Liver (tissue), 9 donors: ENCODE results near the gene PRPSAP1. TPM values are rescaled to one million over a fixed set of nuclear protein-coding genes. Genes with fewer than 3 reads are reported as not detected.

Experiments used
- DNase-seq: peaks from one replicate; pipeline ENCODE4 v3.0.0-alpha.2; 2017; ENCODE audit warnings: low spot score
- H3K27ac ChIP-seq, 2 donors: one replicate each; pipeline ENCODE4 v1.7.0; 2013; ENCODE audit warnings: inconsistent platforms in 2 of 2, low read length in 2 of 2, control low read depth in 1 of 2, low read depth in 1 of 2, mild to moderate bottlenecking in 1 of 2
- H3K27me3 ChIP-seq, 4 donors: one replicate each; pipeline versions ENCODE4 v1.6.1 to v1.7.0; 2013; ENCODE audit warnings: low read length in 3 of 4, inconsistent platforms in 1 of 4, mild to moderate bottlenecking in 1 of 4, moderate library complexity in 1 of 4; ENCODE audit not compliant: control insufficient read depth in 4 of 4, insufficient read depth in 4 of 4
- H3K36me3 ChIP-seq, 4 donors: one replicate each; pipeline versions ENCODE4 v1.6.1 to v1.7.0; 2013; ENCODE audit warnings: low read length in 3 of 4, mild to moderate bottlenecking in 3 of 4, low read depth in 1 of 4, moderate library complexity in 1 of 4; ENCODE audit not compliant: control insufficient read depth in 4 of 4, insufficient read depth in 3 of 4
- H3K4me1 ChIP-seq, 4 donors: one replicate each; pipeline versions ENCODE4 v1.6.1 to v1.7.0; 2013; ENCODE audit warnings: low read length in 3 of 4, mild to moderate bottlenecking in 3 of 4, moderate library complexity in 1 of 4; ENCODE audit not compliant: control insufficient read depth in 4 of 4, insufficient read depth in 4 of 4
- H3K4me3 ChIP-seq, 3 donors: one replicate each; pipeline versions ENCODE4 v1.6.1 to v1.7.0; 2013; ENCODE audit warnings: low read length in 3 of 3, control low read depth in 1 of 3, low read depth in 1 of 3, mild to moderate bottlenecking in 1 of 3
- H3K9ac ChIP-seq, 2 donors: one replicate each; pipeline ENCODE4 v1.7.0; 2013; ENCODE audit warnings: low read length in 2 of 2, mild to moderate bottlenecking in 2 of 2, moderate library complexity in 2 of 2, control low read depth in 1 of 2, low read depth in 1 of 2
- H3K9me3 ChIP-seq, 4 donors: one replicate each; pipeline versions ENCODE4 v1.6.1 to v1.7.0; 2013; ENCODE audit warnings: low read length in 3 of 4; ENCODE audit not compliant: control insufficient read depth in 4 of 4
- ATF3 ChIP-seq: IDR thresholded peaks from 2 replicates; pipeline ENCODE4 v1.6.1; 2016; ENCODE audit warnings: antibody characterized with exemption
- EGR1 ChIP-seq, 2 donors: IDR thresholded peaks; 2 replicates each; pipeline ENCODE4 v1.6.1; 2016 to 2018; ENCODE audit warnings: antibody characterized with exemption in 2 of 2, low read depth in 2 of 2
- FOXA1 ChIP-seq: IDR thresholded peaks from 2 replicates; pipeline ENCODE4 v1.6.1; 2016; ENCODE audit warnings: antibody characterized with exemption
- FOXA2 ChIP-seq: IDR thresholded peaks from 2 replicates; pipeline ENCODE4 v1.6.1; 2016; ENCODE audit warnings: antibody characterized with exemption
- GABPA ChIP-seq, 2 donors: IDR thresholded peaks in 1 of 2; conservative IDR thresholded peaks in 1 of 2; 2 replicates each; pipeline ENCODE4 v1.6.1; 2016; ENCODE audit warnings: antibody characterized with exemption in 2 of 2, mild to moderate bottlenecking in 1 of 2, moderate library complexity in 1 of 2
- HNF4A ChIP-seq, 2 donors: conservative IDR thresholded peaks; 2 replicates each; pipeline ENCODE4 v1.6.1; 2016; ENCODE audit warnings: antibody characterized with exemption in 2 of 2, mild to moderate bottlenecking in 2 of 2
- HNF4G ChIP-seq: IDR thresholded peaks from 2 replicates; pipeline ENCODE4 v1.6.1; 2016; ENCODE audit warnings: antibody characterized with exemption
- JUND ChIP-seq, 2 donors: IDR thresholded peaks; 2 replicates each; pipeline ENCODE4 v1.6.1; 2016; ENCODE audit warnings: antibody characterized with exemption in 2 of 2
- NR2F2 ChIP-seq: IDR thresholded peaks from 2 replicates; pipeline ENCODE4 v1.6.1; 2016; ENCODE audit warnings: antibody characterized with exemption
- RAD21 ChIP-seq, 2 donors: IDR thresholded peaks; 2 replicates each; pipeline ENCODE4 v1.6.1; 2016; ENCODE audit warnings: antibody characterized with exemption in 2 of 2, mild to moderate bottlenecking in 2 of 2
- REST ChIP-seq: IDR thresholded peaks from 2 replicates; pipeline ENCODE4 v1.6.1; 2016; ENCODE audit warnings: antibody characterized with exemption, mild to moderate bottlenecking
- RXRA ChIP-seq, 2 donors: IDR thresholded peaks; 2 replicates each; pipeline ENCODE4 v1.6.1; 2017 to 2018; ENCODE audit warnings: antibody characterized with exemption in 2 of 2, mild to moderate bottlenecking in 1 of 2
- SP1 ChIP-seq: IDR thresholded peaks from 2 replicates; pipeline ENCODE4 v1.6.1; 2018; ENCODE audit warnings: antibody characterized with exemption, mild to moderate bottlenecking
- TAF1 ChIP-seq: conservative IDR thresholded peaks from 2 replicates; pipeline ENCODE4 v1.6.1; 2016; ENCODE audit warnings: antibody characterized with exemption, mild to moderate bottlenecking
- YY1 ChIP-seq: IDR thresholded peaks from 2 replicates; pipeline ENCODE4 v1.6.1; 2016; ENCODE audit warnings: antibody characterized with exemption, mild to moderate bottlenecking
- ZBTB33 ChIP-seq: IDR thresholded peaks from 2 replicates; pipeline ENCODE4 v1.6.1; 2016; ENCODE audit warnings: antibody characterized with exemption
- WGBS: extraction: QIAGEN DNeasy Blood & Tissue Kit; methylation state at CpG from one replicate; pipeline ENCODE4 v1.1.7; 2013; 5-methylcytosine and 5-hydroxymethylcytosine counted together
- polyA plus RNA-seq, 2 donors: library from polyadenylated mRNA; stranded (reverse) in 1 of 2; unstranded in 1 of 2; fragments of 200-250 nt in 1 of 2; fragments of >200 nt in 1 of 2; fragmentation: Nextera tagmentation in 1 of 2; extraction: Ambion mirVana in 1 of 2; gene quantifications; one replicate each; pipeline versions ENCODE4 v1.2.1 to v1.2.3, GENCODE V29; 2013 to 2015
- total RNA-seq, 2 donors: library from RNA; depleted of rRNA; stranded (reverse); fragments of >200 nt; gene quantifications; one replicate each; pipeline ENCODE4 v1.2.3, GENCODE V29; 2014
- TF ChIP-seq, protein P1 (sequence below): IDR thresholded peaks from 2 replicates; pipeline ENCODE4 v1.6.1; 2016; ENCODE audit warnings: antibody characterized with exemption
- TF ChIP-seq, protein P2 (sequence below): fragments of 150-350 bp; IDR thresholded peaks from 2 replicates; pipeline ENCODE4 v1.5.1; 2017; ENCODE audit warnings: improper control_type of control experiment, low read depth, low read length; ENCODE audit not compliant: missing input control
- donor health status: healthy.
- donor health status: healthy.
- donor health status: healthy.
- donor health status: healthy.
- donor health status: healthy.

The PRPSAP1 gene
- total and polyA plus RNA-seq, 4 donors, result 21.4 to 78.1 (median 52.6) TPM

GRCh38 chr17:76382803-76383545 is 29.3 kb upstream of the PRPSAP1 start:
- peak; percentile 64 for DNase-seq
- no peaks in the 10 kb centered on the region for H3K27me3 ChIP-seq
- peak overlapping the region in 1 of 2 donors; percentile 37 for H3K9ac ChIP-seq
- peak overlapping the region; percentile 23 to 54 (median 46) for H3K4me3 ChIP-seq
- TF ChIP-seq SP1 (no peak), RAD21 (IDR thresholded peaks at IDR 0.05) (no peak), TAF1 (no peak), EGR1 (IDR thresholded peaks at IDR 0.05; ENCODE audit: low read depth in 2 of 2) (no peak), FOXA2 (no peak)
- TF ChIP-seq, protein P1, sequence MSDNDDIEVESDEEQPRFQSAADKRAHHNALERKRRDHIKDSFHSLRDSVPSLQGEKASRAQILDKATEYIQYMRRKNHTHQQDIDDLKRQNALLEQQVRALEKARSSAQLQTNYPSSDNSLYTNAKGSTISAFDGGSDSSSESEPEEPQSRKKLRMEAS, result no peak
- no peaks in the 10 kb centered on the region for H3K9me3 ChIP-seq
- H3K27ac ChIP-seq, result peak overlapping the region; percentile 15 to 67
- peaks cover 14 to 40% (median 29%) of the 10 kb centered on the region in 4 donors for H3K4me1 ChIP-seq
- 2% methylated on average over 80 of the region's 80 CpGs for WGBS
- no peaks in the 10 kb centered on the region for H3K36me3 ChIP-seq

- DNase-seq, result no peak
- Histone ChIP-seq H3K27ac (peak overlapping the region in 1 of 2 donors; percentile 67), H3K4me3 (peak overlapping the region in 2 of 3 donors; percentile 1 to 54), H3K27me3 (no peaks in the 10 kb centered on the region), H3K36me3 (no peaks in the 10 kb centered on the region), H3K9me3 (no peaks in the 10 kb centered on the region), H3K9ac (no peak overlapping the region), H3K4me1 (peaks cover 14 to 40% (median 29%) of the 10 kb centered on the region in 4 donors)
- TF ChIP-seq HNF4G, result no peak
- no peak for TF ChIP-seq FOXA2
- no peak for TF ChIP-seq RXRA (IDR thresholded peaks at IDR 0.05)
- no peak for TF ChIP-seq TAF1
- TF ChIP-seq HNF4A (conservative IDR thresholded peaks at IDR 0.05), result no peak
- TF ChIP-seq, protein P2, sequence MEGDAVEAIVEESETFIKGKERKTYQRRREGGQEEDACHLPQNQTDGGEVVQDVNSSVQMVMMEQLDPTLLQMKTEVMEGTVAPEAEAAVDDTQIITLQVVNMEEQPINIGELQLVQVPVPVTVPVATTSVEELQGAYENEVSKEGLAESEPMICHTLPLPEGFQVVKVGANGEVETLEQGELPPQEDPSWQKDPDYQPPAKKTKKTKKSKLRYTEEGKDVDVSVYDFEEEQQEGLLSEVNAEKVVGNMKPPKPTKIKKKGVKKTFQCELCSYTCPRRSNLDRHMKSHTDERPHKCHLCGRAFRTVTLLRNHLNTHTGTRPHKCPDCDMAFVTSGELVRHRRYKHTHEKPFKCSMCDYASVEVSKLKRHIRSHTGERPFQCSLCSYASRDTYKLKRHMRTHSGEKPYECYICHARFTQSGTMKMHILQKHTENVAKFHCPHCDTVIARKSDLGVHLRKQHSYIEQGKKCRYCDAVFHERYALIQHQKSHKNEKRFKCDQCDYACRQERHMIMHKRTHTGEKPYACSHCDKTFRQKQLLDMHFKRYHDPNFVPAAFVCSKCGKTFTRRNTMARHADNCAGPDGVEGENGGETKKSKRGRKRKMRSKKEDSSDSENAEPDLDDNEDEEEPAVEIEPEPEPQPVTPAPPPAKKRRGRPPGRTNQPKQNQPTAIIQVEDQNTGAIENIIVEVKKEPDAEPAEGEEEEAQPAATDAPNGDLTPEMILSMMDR, result no peak
- TF ChIP-seq ZBTB33, result no peak
- TF ChIP-seq YY1, result no peak
- TF ChIP-seq, protein P1, result no peak
- no peak for TF ChIP-seq NR2F2
- no peak for TF ChIP-seq RAD21 (IDR thresholded peaks at IDR 0.05)
- TF ChIP-seq JUND (IDR thresholded peaks at IDR 0.05), result no peak
- TF ChIP-seq ATF3, result no peak
- no peak for TF ChIP-seq EGR1 (IDR thresholded peaks at IDR 0.05; ENCODE audit: low read depth in 2 of 2)
- TF ChIP-seq FOXA1, result no peak
- TF ChIP-seq REST, result no peak
- TF ChIP-seq GABPA (IDR thresholded peaks at IDR 0.05 in 1 of 2, conservative IDR thresholded peaks at IDR 0.05 in 1 of 2), result no peak
- no peak for TF ChIP-seq SP1
- 36% methylated on average over 21 of the region's 21 CpGs for WGBS
Measured at GRCh38 chr17:76382351-76382802, 28.7 kb upstream of the PRPSAP1 start.
